Right lobe of liver (tissue), 4 donors: ENCODE data around the gene MED22.
"Not testable (repeated sequence)": the region's sequence is repeated elsewhere in the genome, so short reads cannot be mapped to it uniquely, and the experiment has no call there.

Source experiments
- CTCF ChIP-seq, 4 donors: fragments of 200-600 bp in 3 of 4; fragments of 450-650 bp in 1 of 4; IDR thresholded peaks; one replicate each; pipeline versions ENCODE4 v1.5.1 to v1.8.0; 2016 to 2022; ENCODE audit warnings: antibody characterized with exemption in 4 of 4, mild to moderate bottlenecking in 2 of 4
- POLR2A ChIP-seq: fragments of 450-650 bp; IDR thresholded peaks from one replicate; pipeline ENCODE4 v1.6.1; 2017; ENCODE audit warnings: antibody characterized with exemption, mild to moderate bottlenecking
- donor health status: DM: no; HTN: no; CAD: no.
- donor health status: DM: no; HTN: no; CAD: no.
- donor health status: DM: no; HTN: yes; CAD: no.

DNA sequence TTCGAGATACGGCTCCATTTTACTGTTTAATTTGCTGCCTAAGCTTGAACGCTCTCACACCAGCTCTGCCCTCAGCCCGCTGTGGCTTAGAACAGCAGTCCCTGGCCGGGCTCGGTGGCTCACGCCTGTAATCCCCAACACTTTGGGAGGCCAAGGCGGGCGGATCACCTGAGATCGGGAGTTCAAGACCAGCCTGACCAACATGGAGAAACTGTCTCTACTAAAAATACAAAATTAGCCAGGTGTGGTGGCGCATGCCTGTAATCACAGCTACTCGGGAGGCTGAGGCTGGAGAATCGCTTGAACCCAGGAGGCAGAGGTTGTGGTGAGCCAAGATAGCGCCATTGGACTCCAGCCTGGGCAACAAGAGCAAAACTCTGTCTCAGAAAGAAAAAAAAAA lies 29.3 kb upstream of the MED22 start:
- TF ChIP-seq CTCF (IDR thresholded peaks at IDR 0.05); POLR2A: not testable (repeated sequence)
